GM23338 (cell line): Measurements from ENCODE around the gene C10orf90. TPM values are rescaled to one million over a fixed set of nuclear protein-coding genes. Genes with fewer than 3 reads are reported as not detected.

Source experiments
- ATAC-seq: fragments of 200-7000 bp; cut with Tn5 transposase; 3 replicates; pipeline ENCODE4 v1.9.1; 2020
- DNase-seq: peaks from one replicate; pipeline ENCODE4 v3.0.0-alpha.2; 2015; ENCODE audit warnings: low spot score
- H2AFZ ChIP-seq: fragments of 200-600 bp; sonication (generic); 2 replicates; pipeline ENCODE4 v1.8.0; 2016; ENCODE audit warnings: antibody characterized with exemption, mild to moderate bottlenecking, moderate library complexity
- H3F3A ChIP-seq: fragments of 200-600 bp; sonication (generic); replicated peaks from 2 replicates; pipeline ENCODE4 v1.8.0; 2017; ENCODE audit warnings: antibody characterized with exemption, mixed run types, low read depth
- H3K27ac ChIP-seq: fragments of 200-600 bp; sonication (generic); 2 replicates; pipeline ENCODE4 v1.6.1; 2016; ENCODE audit warnings: low read depth
- H3K27me3 ChIP-seq: fragments of 200-600 bp; sonication (generic); 2 replicates; pipeline ENCODE4 v1.8.0; 2016; ENCODE audit warnings: mild to moderate bottlenecking, mixed run types, moderate library complexity; ENCODE audit not compliant: insufficient read depth
- H3K36me3 ChIP-seq: fragments of 200-600 bp; sonication (generic); 2 replicates; pipeline ENCODE4 v1.8.0; 2016; ENCODE audit warnings: mild to moderate bottlenecking; ENCODE audit not compliant: insufficient read depth
- H3K4me1 ChIP-seq: fragments of 200-600 bp; sonication (generic); 2 replicates; pipeline ENCODE4 v1.8.0; 2016; ENCODE audit warnings: mild to moderate bottlenecking, moderate library complexity; ENCODE audit not compliant: insufficient read depth
- H3K4me2 ChIP-seq: fragments of 200-600 bp; sonication (generic); 2 replicates; pipeline ENCODE4 v1.7.1; 2017; ENCODE audit warnings: mixed run types
- H3K4me3 ChIP-seq: fragments of 200-600 bp; sonication (generic); 2 replicates; pipeline ENCODE4 v1.6.1; 2016; ENCODE audit warnings: mixed run types
- H3K79me2 ChIP-seq: fragments of 200-600 bp; sonication (generic); replicated peaks from 2 replicates; pipeline ENCODE4 v1.8.0; 2017; ENCODE audit warnings: mild to moderate bottlenecking; ENCODE audit not compliant: insufficient read depth
- H3K9me2 ChIP-seq: fragments of 200-600 bp; sonication (generic); 2 replicates; pipeline ENCODE4 v1.8.0; 2017; ENCODE audit not compliant: insufficient read depth
- H4K20me1 ChIP-seq: fragments of 200-600 bp; sonication (generic); replicated peaks from 2 replicates; pipeline ENCODE4 v1.8.0; 2017; ENCODE audit warnings: mild to moderate bottlenecking; ENCODE audit not compliant: insufficient read depth
- H3K27ac Mint-ChIP-seq: 2 replicates; pipeline ENCODE4 v1.8.0; 2020; ENCODE audit warnings: inconsistent platforms, mild to moderate bottlenecking, moderate library complexity, mixed read lengths
- H3K27me3 Mint-ChIP-seq: 3 replicates; pipeline ENCODE4 v1.8.0; 2022; ENCODE audit warnings: low read depth, mild to moderate bottlenecking, moderate library complexity, mixed read lengths, inconsistent platforms; ENCODE audit not compliant: insufficient read depth, poor library complexity
- H3K36me3 Mint-ChIP-seq: 3 replicates; pipeline ENCODE4 v1.8.0; 2021; ENCODE audit warnings: low read depth, mild to moderate bottlenecking, inconsistent platforms, moderate library complexity, mixed read lengths
- H3K4me1 Mint-ChIP-seq: 3 replicates; pipeline ENCODE4 v1.8.0; 2020; ENCODE audit warnings: mild to moderate bottlenecking, inconsistent platforms, mixed read lengths
- H3K4me3 Mint-ChIP-seq: 3 replicates; pipeline ENCODE4 v1.8.0; 2021; ENCODE audit warnings: moderate library complexity, mild to moderate bottlenecking, inconsistent platforms, mixed read lengths
- H3K9me3 Mint-ChIP-seq: 3 replicates; pipeline ENCODE4 v1.8.0; 2020; ENCODE audit warnings: moderate library complexity, mild to moderate bottlenecking, inconsistent platforms, mixed read lengths
- CTCF ChIP-seq, 2 experiments: fragments of 200-600 bp in 1 of 2; sonication (generic) in 1 of 2; conservative IDR thresholded peaks; 2 replicates each; pipeline versions ENCODE4 v1.5.1 to v1.6.1; 2016 to 2017; ENCODE audit warnings: antibody characterized with exemption in 2 of 2, low read depth in 2 of 2, mild to moderate bottlenecking in 2 of 2, moderate library complexity in 1 of 2
- ETS1 ChIP-seq: IDR thresholded peaks from 2 replicates; pipeline ENCODE4 v1.6.1; 2016; ENCODE audit warnings: antibody characterized with exemption
- EZH2 ChIP-seq: fragments of 200-600 bp; sonication (generic); IDR thresholded peaks from one replicate; pipeline ENCODE4 v1.8.0; 2017; ENCODE audit warnings: antibody characterized with exemption, mild to moderate bottlenecking, low read depth; ENCODE audit not compliant: unreplicated experiment
- JUNB ChIP-seq: IDR thresholded peaks from one replicate; pipeline ENCODE4 v1.6.1; 2016; ENCODE audit warnings: antibody characterized with exemption; ENCODE audit not compliant: unreplicated experiment
- NANOG ChIP-seq: IDR thresholded peaks from 2 replicates; pipeline ENCODE4 v1.6.1; 2016; ENCODE audit warnings: antibody characterized with exemption, borderline replicate concordance
- POLR2AphosphoS5 ChIP-seq: IDR thresholded peaks from 2 replicates; pipeline ENCODE4 v1.6.1; 2016; ENCODE audit warnings: antibody characterized with exemption, low read depth
- REST ChIP-seq: IDR thresholded peaks from one replicate; pipeline ENCODE4 v1.6.1; 2018; ENCODE audit warnings: antibody characterized with exemption; ENCODE audit not compliant: unreplicated experiment
- STAT1 ChIP-seq: IDR thresholded peaks from one replicate; pipeline ENCODE4 v1.6.1; 2016; ENCODE audit warnings: antibody characterized with exemption; ENCODE audit not compliant: unreplicated experiment
- ZNF114 ChIP-seq: fragments of 250-450 bp; sonication (Bioruptor Pico); IDR thresholded peaks from 2 replicates; pipeline ENCODE4 v1.5.0; 2020; ENCODE audit warnings: mild to moderate bottlenecking, moderate library complexity
- ZNF331 ChIP-seq: fragments of 250-450 bp; sonication (Bioruptor Pico); IDR thresholded peaks from 2 replicates; pipeline ENCODE4 v1.5.0; 2020; ENCODE audit warnings: low read depth, mild to moderate bottlenecking, moderate library complexity
- polyA plus RNA-seq: library from polyadenylated mRNA; unstranded; fragments of >200 nt; fragmentation: Nextera tagmentation; extraction: Ambion mirVana; gene quantifications from 2 replicates; pipeline ENCODE4 v1.2.1, GENCODE V29; 2016
- total RNA-seq: library from RNA; depleted of rRNA; stranded (reverse); fragments of >200 nt; shearing (Covaris generic); gene quantifications from 2 replicates; pipeline ENCODE4 v1.2.3, GENCODE V29; 2014

Gene C10orf90
- total and polyA plus RNA-seq, 2 experiments from 2014 or later: 0.76 to 0.97 TPM

- TF ChIP-seq ETS1: no peak
- no peak for TF ChIP-seq EZH2
- no peak for TF ChIP-seq JUNB
- TF ChIP-seq CTCF (conservative IDR thresholded peaks at IDR 0.05; ENCODE audit: low read depth in 2 of 2): no peak
- TF ChIP-seq STAT1: no peak
- no peak for TF ChIP-seq NANOG
- no peak for TF ChIP-seq ZNF331
- TF ChIP-seq ZNF114 (CRISPR knock-in tag): no peak
- TF ChIP-seq REST: no peak
- TF ChIP-seq POLR2AphosphoS5: no peak
These were observed 151.3 kb downstream of the C10orf90 start (continued) for GRCh38 chr10:126519185-126519584.

GRCh38 chr10:126518218-126519080 is 152.0 kb downstream of the C10orf90 start:
- no peaks in the 10 kb centered on the region for H3F3A ChIP-seq
- no peak for TF ChIP-seq JUNB
- TF ChIP-seq REST: no peak
- Mint-ChIP-seq H3K4me1 (no peaks in the 10 kb centered on the region), H3K27ac (no peak overlapping the region), H3K9me3 (no peaks in the 10 kb centered on the region), H3K36me3 (no peaks in the 10 kb centered on the region), H3K27me3 (peaks cover 2% of the 10 kb centered on the region), H3K4me3 (no peak overlapping the region)
- no peak overlapping the region for H3K4me2 ChIP-seq
- ATAC-seq (no peak), DNase-seq (no peak)
- no peak overlapping the region; the same call in 1 of the 2 replicates for H2AFZ ChIP-seq
- H3K9me2 ChIP-seq: no peaks in the 10 kb centered on the region
- H3K79me2 ChIP-seq: no peaks in the 10 kb centered on the region
- no peak overlapping the region for H3K4me3 ChIP-seq
- H3K27ac ChIP-seq: no peak overlapping the region
- H3K27me3 ChIP-seq: no peaks in the 10 kb centered on the region
- H3K36me3 ChIP-seq: no peaks in the 10 kb centered on the region
- H4K20me1 ChIP-seq: no peaks in the 10 kb centered on the region
- no peaks in the 10 kb centered on the region for H3K4me1 ChIP-seq
